Fibroblast of skin of left quadriceps (primary cell): ENCODE measurements around the gene SLC35G6.
"Not testable (repeated sequence)": the region's sequence is repeated elsewhere in the genome, so short reads cannot be mapped to it uniquely, and the experiment has no call there.

ENCODE experiments used
- DNase-seq, 2 experiments: peaks; one replicate each; pipeline ENCODE4 v3.0.0-alpha.2; 2013; ENCODE audit warnings: low read depth in 2 of 2

The SLC35G6 gene

DNA sequence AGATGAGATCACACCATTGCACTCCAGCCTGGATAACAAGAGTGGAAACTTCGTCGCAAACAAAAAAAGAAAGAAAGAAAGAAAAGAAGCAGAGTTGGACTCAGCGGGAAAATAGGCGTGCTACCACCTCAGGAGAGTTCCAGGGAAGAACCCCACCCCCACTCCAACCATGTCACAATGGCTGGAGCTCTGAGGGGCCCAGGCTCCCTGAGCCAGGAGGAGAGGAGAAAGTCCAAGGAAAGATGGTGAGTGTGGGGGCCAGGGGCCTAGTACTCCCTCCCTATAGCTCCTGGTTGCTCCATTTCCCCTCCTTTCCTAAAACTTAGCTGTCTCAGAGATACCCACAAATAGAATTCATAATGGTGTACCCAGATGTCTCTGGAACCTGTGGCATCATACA lies at the start of gene SLC35G6:
Gene SLC35G6, plus strand, starts transcription at position 172 of the 400 bp plus-strand sequence. Its CDS starts 71 bp downstream, at position 243.
- DNase-seq, result not testable (repeated sequence)

DNA sequence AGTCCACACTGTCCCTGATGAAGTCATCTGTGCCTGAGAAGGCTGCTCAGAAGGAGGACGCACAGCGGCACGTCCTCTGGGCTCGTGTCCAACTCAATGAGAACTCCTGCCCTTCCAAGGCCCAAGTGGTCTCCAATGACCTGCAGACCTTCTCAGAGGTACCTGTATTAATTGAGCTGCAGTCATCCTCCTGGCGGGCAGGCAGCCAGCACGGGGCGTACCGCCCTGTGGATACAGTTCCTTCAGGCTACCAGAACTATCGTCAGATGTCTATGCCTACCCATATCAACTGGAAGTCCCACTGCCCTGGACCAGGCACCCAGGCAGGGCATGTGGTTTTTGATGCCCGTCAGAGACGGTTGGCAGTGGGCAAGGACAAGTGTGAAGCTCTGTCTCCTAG lies 49.0 kb upstream of the SLC35G6 start:
- DNase-seq, result no peak

DNA sequence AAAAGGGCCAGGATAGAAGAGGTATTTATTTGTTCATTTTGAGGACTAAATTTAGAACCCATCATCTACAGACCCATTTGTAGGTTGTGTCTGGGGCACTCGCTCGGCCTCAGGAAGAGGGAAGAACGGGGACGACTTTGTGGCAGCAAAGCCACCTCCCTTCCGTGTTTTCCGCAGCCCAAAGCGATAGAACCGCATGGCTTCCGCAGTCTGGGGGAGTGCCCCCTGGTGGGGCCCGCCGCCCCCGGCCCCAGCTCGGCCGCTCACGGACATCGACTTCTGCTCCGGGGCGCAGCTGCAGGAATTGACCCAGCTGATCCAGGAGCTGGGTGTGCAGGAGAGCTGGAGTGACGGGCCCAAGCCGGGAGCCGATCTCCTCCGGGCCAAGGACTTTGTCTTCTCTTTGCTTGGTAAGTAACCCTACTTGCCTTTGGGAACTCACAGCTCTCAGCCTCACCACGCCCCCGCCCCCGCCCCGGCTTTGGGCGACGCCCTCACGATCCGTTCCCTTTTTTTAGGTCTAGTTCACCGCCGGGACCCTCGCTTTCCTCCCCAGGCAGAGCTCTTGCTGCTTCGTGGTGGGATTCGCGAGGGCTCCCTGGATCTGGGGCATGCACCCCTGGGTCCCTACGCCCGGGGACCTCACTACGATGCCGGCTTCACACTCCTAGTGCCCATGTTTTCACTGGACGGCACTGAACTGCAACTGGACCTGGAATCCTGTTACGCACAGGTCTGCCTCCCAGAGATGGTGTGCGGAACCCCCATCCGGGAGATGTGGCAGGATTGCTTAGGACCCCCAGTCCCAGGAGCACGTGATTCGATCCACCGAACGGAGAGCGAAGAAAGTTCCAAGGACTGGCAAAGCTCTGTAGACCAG lies 45.3 kb upstream of the SLC35G6 start:
- no peak for DNase-seq

DNA sequence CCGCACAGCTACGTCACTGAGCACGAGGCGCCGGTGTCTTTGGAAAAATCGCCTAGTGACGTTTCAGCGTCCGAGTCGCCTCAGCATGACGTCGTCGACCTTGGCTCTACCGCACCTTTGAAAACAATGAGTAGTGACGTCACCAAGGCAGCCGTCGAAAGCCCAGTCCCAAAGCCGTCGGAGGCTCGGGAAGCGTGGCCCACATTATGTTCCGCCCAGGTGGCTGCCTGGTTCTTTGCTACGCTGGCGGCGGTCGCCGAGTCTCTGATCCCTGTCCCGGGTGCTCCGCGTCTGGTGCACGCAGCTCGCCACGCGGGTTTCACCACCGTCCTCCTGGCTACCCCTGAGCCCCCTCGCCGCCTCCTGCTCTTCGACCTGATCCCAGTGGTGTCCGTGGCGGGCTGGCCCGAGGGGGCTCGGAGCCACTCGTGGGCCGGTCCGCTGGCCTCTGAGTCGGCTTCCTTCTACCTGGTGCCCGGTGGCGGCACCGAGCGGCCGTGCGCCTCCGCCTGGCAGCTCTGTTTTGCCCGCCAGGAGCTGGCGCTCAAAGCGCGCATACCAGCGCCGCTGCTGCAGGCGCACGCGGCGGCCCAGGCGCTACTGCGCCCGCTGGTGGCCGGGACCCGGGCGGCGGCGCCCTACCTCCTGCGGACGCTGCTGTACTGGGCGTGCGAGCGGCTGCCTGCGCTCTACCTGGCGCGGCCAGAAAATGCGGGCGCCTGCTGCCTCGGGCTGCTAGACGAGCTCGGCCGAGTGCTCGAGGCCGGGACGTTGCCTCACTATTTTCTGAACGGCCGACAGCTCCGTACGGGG lies 44.5 kb upstream of the SLC35G6 start:
- peak in 1 of 2 experiments; percentile 16 for DNase-seq

DNA sequence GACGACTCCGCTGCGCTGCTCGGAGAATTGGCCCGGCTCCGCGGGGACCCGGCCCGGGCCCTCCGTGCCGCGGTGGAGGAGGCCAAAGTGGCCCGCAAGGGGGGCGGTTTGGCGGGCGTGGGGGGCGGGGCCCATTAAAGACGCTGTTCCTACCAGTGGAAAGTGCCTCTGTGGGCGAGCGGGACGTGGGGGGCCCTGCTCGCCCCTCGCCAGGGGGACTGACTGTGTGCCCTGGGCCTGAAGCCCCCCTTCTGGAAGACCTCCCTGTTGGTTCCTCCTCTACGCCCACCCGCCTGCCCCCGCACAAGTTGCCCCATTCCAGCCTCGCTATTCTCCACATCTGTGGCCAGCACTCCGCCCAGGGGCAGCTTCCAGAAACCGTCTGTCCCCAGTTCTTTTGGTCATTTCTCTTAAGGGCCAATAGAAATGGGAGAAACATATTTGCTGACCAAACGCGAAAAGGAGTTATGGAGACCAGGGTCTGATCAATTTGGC lies 43.8 kb upstream of the SLC35G6 start:
- DNase-seq, result no peak

DNA sequence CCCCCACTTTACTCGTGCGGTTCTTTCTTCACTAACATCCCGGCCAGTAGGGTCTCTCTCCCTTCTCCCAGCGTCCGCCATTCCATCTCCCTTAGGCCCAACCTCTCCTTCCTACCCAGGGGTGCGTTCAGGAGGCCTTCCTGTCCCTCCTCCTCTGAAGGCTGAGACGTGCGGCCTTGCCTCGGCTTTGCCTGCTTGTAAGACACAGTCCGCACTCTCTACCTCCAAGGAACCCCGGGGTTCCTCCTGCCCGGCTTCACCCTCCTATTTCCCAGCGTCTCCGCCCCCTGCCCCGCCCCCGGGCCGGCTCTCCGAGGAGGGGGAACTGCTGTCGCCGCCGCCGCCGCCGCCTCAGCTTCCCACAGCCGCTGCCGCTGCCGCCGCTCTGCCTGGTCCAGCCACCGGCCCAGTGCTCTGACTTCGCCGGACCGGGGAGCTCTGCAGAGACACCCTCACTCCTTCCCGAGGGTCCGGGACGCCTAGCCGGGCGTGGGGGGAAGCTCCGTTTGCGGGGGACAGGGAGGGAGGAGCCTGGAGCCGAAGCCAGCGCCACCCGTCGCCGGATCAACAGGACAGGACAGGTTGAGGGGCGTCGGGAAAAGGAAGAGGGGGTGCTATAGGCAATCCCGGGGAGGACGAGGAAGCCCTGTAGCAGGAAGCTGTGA lies 43.2 kb upstream of the SLC35G6 start:
- no peak for DNase-seq

DNA sequence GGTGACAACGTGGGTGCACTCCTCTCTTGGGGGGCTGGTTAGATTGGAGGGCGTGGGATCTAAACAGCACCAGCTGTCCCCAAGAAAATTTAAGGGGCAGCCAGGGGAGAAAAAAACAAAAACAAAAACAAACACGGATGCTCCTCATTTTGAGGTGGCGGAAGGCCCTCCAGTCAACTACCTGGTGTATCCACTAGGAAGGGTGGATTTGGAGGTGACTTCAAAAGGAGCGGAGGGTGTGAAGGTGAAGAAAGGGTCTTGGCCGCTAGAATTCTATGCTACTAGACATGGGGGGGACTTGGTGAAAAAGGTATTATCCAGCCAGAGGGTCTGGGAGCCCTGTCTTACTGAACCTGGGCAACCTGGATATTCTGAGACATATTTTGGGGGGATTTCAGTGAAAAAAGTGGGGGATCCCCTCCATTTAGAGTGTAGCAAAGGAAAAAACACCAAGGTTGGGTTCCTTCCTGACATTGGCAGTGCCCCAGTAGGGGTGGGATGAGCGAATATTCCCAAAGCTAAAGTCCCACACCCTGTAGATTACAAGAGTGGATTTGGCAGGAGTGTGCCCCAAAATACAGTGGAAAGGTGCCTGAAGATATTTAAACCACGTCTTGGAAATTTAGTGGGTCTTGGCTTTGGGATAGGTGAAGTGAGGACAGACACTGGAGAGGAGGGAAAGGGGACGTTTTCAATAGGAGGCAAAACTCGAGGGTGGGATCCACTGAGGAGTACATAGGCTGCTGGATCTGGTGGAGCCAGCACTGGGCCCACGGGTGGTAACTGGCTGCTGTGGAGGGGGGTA lies 42.4 kb upstream of the SLC35G6 start:
- no peak for DNase-seq

DNA sequence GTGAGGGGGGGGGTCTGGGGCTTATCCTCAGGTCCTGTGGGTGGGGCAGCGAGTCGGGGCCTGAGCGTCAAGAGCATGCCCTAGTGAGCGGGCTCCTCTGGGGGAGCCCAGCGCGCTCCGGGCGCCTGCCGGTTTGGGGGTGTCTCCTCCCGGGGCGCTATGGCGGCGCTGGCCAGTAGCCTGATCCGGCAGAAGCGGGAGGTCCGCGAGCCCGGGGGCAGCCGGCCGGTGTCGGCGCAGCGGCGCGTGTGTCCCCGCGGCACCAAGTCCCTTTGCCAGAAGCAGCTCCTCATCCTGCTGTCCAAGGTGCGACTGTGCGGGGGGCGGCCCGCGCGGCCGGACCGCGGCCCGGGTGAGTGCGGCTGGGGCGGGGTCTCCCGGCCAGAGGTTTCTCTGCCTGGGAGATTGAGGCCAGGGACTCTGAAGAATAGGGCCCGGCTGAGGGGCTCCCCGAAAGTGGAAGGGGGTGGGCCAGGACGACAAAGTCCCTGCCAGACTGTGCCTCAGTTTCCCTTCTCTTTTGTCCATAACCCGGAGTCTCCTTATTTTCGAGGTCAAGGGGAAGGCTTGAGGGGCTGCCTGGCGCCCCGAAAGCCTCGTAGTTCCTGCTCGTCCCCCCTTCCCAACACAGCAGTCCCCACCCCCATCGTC lies 41.7 kb upstream of the SLC35G6 start, which contains the start of gene FGF11:
Gene FGF11, plus strand, starts transcription at position 51 of the 651 bp plus-strand sequence. Its CDS starts 109 bp downstream, at position 160.
- DNase-seq, result no peak

DNA sequence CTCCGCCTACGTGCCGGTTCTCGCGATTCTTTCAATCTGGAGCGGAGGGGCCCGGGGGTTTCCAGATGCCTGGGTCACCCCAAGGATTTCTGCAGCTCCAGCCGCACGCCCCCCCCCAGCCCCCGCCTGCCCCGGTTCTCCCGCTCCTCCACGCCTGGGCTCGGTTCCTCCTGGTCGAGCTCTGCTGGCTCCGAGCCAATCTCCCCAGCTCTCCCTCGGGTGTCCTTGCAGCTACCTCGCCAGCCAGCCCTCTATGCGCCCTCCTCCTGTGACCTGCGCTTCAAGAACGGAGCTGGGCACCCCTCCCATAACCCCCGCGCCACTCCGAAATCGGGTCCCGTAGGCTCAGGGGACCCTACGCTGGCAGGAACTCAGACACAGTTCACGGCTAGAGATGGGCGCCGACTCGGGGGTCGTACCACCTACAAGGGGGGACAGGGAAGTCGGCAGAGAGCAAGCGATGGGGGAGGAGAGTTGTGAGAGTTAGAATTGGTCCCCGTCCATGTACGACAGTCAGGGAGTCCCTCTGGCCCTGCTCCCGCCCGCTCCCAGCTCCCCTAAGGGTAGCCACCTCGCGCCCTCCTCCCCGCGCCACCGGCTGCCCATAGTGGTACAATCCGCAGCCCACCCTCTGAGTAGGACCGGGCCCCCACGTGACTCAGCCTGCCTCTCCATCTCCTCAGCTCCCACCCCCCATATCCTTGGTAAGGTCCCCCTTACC lies 41.0 kb upstream of the SLC35G6 start:
- DNase-seq, result no peak

DNA sequence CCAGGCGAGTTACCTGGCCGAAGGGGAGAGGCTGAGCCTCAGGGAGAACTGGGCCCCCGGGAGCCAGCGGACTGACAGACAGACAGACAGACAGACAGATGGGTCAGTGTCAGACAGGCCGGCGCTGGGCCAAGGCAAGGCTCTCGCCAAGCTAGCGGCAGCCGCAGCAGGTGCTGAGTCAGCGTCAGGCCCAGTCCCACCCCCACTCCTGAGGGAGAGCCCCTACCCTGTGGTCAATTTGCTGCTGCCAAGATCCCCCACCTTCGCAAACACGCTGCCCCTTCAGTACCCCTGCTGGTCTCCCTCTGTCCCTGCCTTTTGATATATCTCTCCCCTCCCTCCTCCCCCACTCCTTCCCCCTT lies 40.4 kb upstream of the SLC35G6 start:
- no peak for DNase-seq

DNA sequence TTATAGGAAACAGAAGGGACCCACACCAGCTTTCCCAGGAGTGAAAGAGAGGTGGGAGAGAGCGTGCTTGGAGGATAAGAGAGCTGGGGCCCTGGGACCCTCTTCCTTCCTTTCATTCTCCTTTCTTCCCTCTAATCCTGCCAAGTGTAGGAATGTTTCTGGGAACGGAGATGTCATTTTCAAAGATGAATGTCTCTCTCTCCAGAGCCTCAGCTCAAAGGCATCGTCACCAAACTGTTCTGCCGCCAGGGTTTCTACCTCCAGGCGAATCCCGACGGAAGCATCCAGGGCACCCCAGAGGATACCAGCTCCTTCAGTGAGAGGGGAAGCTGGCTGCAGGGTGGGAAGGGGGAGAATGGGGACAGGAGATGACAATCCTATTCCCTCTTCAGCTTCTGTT lies 40.0 kb upstream of the SLC35G6 start:
- no peak for DNase-seq

DNA sequence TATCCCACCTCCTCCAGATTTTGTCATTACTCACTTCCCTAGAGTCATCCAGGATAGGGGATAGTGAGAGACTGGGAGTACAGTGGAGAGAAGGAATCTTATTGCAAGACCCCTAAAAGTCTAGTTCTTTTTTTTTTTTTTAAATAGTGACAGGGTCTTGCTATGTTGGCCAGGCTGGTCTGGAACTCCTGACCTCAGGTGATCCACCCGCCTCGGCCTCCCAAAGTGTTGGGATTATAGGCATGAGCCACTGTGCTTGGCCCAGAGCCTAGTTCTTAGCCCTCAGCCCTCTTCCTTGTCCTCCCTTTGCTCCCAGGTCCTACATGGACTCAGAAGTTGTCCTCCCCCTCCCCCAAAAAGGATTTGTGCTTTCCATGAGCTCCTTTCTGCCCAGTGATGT lies 39.1 kb upstream of the SLC35G6 start:
- no peak for DNase-seq

DNA sequence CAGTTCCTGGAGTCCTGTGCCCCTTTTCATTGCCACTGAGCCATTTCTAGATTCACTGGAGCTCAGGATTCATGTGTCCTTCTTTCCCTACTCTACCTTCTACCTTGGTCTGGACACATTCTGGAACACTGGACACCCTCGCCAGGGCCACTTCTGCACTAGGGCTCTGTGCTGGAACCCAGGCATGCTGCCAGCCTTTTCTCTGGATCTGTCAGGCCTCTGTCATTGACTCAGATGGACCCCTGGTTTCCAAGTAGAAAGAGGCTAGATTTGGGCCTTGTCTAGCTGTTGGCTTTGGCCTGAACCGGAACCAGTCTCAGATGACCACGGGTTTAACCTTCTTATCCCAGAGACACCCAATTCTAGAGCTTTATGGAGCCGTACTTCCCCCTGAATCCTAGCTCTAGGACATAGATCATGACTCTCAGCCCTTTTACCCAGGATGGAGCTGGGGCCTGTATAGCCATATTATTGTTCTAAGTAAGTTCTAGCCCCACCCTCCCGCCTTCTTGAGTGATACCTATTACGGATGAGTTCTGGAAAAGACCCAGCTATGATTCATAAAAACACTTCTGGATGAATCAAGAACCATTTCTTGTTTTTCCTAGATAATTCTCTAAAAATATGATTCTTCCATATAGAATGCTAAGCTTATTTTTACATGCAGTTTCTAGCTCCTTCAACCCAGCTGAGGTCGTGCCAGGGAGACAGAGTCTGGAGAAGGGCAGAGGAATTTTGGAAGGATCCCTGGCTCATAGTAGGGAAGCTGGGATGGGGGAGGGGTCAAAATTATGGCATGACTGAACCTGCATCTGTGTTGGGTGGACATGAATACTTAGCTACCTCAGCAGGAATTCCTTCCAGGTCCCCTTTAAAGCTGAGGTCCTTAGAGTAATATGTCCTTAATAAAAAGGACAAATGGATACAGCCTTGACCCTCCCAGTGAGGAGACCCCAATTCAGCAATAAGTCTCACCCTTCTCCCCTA lies 37.5 kb upstream of the SLC35G6 start:
- DNase-seq, result no peak

DNA sequence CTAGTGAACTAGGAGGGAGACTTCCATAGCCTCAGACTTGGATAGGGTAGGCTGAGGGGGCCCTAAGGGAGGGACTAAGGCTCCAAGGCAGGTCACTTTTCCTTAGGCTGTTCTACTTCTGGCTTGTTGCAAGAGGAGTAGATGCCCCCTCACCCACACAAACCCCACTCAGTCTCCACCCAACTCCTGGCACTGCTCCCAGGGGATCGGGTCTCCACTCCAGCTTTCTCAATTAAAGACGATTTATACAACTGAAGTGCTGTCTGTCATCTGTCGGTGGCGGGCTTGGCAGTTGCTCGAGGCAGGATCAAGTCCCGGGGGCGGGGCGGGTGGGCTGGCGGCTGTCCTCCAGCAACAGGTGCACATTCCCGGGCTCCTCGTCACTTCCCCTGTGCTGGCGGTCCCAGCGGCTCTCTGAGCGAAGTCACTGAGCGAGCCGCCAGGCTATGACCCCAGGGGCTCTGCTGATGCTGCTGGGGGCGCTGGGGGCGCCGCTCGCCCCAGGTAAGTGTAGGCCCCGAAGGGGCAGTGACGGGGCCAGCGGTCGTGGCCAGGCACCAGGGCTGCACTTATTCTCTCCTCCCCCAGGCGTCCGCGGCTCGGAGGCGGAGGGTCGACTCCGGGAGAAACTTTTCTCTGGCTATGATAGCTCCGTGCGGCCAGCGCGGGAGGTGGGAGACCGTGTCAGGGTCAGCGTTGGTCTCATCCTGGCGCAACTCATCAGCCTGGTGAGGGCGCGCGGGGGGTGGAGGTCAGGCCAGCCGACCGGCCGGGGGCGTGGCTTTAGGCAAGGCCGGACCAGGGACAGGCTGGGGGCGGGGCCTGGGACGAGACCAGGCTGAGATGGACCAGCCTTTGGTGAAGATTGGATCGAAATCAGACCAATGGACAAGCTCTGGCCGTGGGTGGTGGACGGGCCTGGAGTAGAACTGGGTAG lies 36.3 kb upstream of the SLC35G6 start, which contains the start of gene CHRNB1:
Gene CHRNB1, plus strand, starts transcription at position 380 of the 937 bp plus-strand sequence. Its CDS starts 67 bp downstream, at position 447.
- no peak for DNase-seq

DNA sequence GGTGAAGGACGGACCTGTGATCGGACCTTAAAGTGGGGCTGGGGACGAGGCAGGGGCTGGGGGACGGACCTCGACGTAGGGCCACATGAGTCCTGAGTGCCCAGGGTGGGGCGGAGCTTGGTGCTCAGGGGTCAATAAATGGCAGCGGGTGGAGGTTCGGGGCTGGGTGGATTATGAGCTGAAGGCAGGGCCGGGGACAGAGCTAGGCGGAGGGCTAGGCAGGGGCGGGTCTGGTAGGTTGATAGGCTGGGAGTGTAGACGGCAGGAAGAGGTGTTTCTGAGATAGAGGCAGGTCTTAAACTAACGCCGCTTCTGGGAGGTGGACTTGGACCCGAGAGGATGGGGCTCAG lies 35.7 kb upstream of the SLC35G6 start:
- DNase-seq, result no peak

DNA sequence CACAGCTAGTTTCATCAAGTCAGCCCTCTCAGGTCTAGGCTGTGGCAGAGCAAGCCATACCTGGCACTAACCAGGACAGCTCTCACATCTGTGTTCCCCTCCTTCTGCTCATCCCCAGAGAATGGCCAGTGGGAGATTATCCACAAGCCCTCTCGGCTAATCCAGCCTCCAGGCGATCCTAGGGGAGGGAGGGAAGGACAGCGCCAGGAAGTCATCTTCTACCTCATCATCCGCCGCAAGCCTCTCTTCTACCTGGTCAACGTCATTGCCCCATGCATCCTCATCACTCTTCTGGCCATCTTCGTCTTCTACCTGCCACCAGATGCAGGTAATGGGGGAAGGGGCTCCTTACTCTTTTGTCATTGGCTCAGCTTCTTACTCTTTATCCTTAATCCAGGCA lies 32.8 kb upstream of the SLC35G6 start:
- no peak for DNase-seq

DNA sequence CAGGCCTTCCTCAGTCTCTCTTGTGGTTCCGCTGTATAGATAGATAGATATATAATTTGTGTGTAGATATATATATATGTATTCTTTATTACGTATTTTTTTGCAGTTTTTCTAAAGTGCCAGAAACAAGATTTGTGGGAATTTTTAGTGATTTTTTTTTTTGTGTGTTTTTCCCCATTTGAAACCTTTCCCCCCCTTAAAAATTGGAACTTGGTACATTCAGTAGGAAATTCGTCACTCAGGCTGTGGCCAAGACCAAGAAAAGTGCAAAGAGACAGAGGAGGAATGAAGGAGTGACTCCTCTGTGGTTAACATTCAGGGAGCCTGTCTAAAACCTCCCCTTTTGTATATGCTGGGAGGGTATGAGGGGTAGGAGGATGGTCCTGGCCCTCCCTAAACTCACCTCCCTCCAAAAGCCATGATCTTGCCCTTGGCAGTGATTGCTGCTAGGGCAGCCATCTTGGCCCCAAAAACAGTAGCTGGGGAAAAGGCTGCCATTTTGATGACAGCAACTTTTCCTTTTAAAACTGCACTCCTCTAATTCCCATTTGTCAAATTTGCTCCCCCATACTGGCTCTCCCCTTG lies 21.2 kb upstream of the SLC35G6 start:
- DNase-seq, result no peak
